ENCODE measurements around the gene HSPG2.

DNA sequence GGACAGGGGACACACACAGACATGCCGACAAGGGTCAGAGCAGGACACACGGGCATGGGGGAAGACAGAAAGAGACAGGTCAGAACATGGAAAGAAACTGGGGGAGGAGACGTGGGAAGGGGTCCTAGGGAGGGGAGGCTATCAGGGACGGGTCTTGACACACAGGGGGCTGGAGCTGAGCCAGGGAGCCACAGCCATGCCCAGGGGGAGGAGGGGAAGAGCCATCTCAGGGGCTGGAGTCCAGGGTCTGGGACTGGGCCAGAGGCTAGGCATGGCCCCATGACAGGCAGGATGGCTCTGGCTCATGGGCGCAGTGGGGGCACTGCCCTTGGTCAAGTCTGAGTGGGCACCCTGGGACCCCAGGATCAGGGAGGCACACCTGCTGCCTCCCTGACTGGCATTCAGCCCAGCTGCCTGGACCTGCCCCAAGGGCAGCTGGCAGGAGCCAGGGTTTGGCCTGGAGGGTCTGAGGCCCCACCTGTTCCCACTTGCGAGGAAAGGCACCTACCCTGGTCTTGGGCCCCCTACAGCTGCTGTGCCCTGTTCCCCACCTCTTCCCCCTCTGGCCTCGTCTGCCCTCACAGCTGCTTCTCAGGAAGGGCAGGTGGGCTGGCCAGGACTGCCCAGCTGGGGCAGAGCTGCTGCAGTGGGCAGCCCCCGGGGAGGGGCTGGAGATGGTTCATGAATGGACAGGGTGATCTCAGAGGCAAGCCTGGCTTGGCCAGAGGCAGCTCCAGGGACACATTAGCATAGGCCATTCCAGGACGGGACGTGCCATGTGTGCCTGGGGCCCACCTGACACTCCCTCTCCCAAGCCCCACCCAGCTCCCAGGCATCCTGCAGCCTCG is 42.9 kb downstream of the HSPG2 start:
- TF ChIP-seq ZNF274 (IDR thresholded peaks at IDR 0.05; ENCODE audit: insufficient read depth, insufficient read length) (no peak), BHLHE40 (IDR thresholded peaks at IDR 0.05; ENCODE audit: borderline replicate concordance in 1 of 2, low read depth in 2 of 2, low read length in 1 of 2) (no peak), JUND (IDR thresholded peaks at IDR 0.05; ENCODE audit: low read depth, low read length) (no peak), TCF7 (IDR thresholded peaks at IDR 0.05; ENCODE audit: borderline replicate concordance) (no peak), CEBPB (IDR thresholded peaks at IDR 0.05; ENCODE audit: borderline replicate concordance in 1 of 2, low read depth in 2 of 2, low read length in 2 of 2) (no peak), TCF3 (IDR thresholded peaks at IDR 0.05; ENCODE audit: borderline replicate concordance, insufficient read depth, low read depth, low read length) (no peak), ZZZ3 (IDR thresholded peaks at IDR 0.05; ENCODE audit: control insufficient read depth, insufficient read length, low read depth) (no peak)
- TF ChIP-seq, protein P1, sequence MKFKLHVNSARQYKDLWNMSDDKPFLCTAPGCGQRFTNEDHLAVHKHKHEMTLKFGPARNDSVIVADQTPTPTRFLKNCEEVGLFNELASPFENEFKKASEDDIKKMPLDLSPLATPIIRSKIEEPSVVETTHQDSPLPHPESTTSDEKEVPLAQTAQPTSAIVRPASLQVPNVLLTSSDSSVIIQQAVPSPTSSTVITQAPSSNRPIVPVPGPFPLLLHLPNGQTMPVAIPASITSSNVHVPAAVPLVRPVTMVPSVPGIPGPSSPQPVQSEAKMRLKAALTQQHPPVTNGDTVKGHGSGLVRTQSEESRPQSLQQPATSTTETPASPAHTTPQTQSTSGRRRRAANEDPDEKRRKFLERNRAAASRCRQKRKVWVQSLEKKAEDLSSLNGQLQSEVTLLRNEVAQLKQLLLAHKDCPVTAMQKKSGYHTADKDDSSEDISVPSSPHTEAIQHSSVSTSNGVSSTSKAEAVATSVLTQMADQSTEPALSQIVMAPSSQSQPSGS (IDR thresholded peaks at IDR 0.05; ENCODE audit: low read length) = no peak

All from GM12878 (cell line).